T-helper 1 cell (primary cell): Measurements from ENCODE around the gene ITGA11.
"Not testable (repeated sequence)": the region's sequence is repeated elsewhere in the genome, so short reads cannot be mapped to it uniquely, and the experiment has no call there.

Source experiments
- DNase-seq, 5 donors: peaks; one replicate each; pipeline ENCODE4 v3.0.0-alpha.2; 2012 to 2020

The ITGA11 gene

GRCh38 chr15:68410466-68411342, 21.3 kb downstream of the ITGA11 start:
- DNase-seq, result no peak

- no peak for DNase-seq
Observed at GRCh38 chr15:68409736-68410370, 22.1 kb downstream of the ITGA11 start.

GRCh38 chr15:68408971-68409370, 23.0 kb downstream of the ITGA11 start:
- no peak for DNase-seq

- no peak for DNase-seq
Observed at GRCh38 chr15:68407886-68408881, 23.8 kb downstream of the ITGA11 start.

GRCh38 chr15:68407141-68407885, 24.6 kb downstream of the ITGA11 start:
- no peak for DNase-seq

GRCh38 chr15:68405378-68406250, 26.3 kb downstream of the ITGA11 start:
- DNase-seq, result no peak

- DNase-seq, result no peak
Observed at GRCh38 chr15:68404056-68404798, 27.7 kb downstream of the ITGA11 start.

- DNase-seq, result no peak
Observed at GRCh38 chr15:68403161-68403941, 28.6 kb downstream of the ITGA11 start.

GRCh38 chr15:68402432-68403160, 29.4 kb downstream of the ITGA11 start:
- DNase-seq, result no peak

GRCh38 chr15:68401496-68402431, 30.2 kb downstream of the ITGA11 start:
- no peak for DNase-seq

- no peak for DNase-seq
Observed at GRCh38 chr15:68400066-68400456, 31.9 kb downstream of the ITGA11 start.

- DNase-seq, result no peak
Observed at GRCh38 chr15:68399096-68400065, 32.6 kb downstream of the ITGA11 start.

GRCh38 chr15:68397999-68398398, 34.0 kb downstream of the ITGA11 start:
- DNase-seq, result not testable (repeated sequence)

- no peak for DNase-seq
Observed at GRCh38 chr15:68396068-68396467, 35.9 kb downstream of the ITGA11 start.

- no peak for DNase-seq
Observed at GRCh38 chr15:68391121-68391520, 40.8 kb downstream of the ITGA11 start.
